Activated CD4-positive, alpha-beta T cell treated with anti-CD3 and anti-CD28 coated beads for 4 hours (primary cell): ENCODE measurements around the gene OCEL1.

Experiments used
- DNase-seq, 2 donors: peaks; one replicate each; pipeline ENCODE4 v3.0.0-alpha.2; 2020

The OCEL1 gene

DNA sequence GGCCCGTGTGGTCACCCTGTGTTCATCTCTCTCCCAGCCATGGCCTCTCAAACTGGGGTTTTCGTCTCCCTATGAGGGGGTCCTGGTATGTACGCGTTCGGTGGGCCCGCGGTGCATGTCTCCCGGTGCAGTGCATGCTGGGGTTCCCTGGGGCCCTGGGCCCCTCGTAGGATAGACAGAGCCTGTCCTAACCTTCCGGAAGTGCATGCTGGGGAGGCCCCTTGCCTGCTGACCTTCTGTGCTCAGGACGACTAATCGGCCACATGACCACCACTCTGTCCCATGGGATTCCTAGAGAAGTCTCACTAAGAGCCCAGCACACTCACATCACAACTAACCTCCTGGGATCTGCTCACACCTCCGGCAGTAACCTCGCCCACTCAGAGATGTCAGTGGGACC lies 15.7 kb upstream of the OCEL1 start:
- no peak for DNase-seq

DNA sequence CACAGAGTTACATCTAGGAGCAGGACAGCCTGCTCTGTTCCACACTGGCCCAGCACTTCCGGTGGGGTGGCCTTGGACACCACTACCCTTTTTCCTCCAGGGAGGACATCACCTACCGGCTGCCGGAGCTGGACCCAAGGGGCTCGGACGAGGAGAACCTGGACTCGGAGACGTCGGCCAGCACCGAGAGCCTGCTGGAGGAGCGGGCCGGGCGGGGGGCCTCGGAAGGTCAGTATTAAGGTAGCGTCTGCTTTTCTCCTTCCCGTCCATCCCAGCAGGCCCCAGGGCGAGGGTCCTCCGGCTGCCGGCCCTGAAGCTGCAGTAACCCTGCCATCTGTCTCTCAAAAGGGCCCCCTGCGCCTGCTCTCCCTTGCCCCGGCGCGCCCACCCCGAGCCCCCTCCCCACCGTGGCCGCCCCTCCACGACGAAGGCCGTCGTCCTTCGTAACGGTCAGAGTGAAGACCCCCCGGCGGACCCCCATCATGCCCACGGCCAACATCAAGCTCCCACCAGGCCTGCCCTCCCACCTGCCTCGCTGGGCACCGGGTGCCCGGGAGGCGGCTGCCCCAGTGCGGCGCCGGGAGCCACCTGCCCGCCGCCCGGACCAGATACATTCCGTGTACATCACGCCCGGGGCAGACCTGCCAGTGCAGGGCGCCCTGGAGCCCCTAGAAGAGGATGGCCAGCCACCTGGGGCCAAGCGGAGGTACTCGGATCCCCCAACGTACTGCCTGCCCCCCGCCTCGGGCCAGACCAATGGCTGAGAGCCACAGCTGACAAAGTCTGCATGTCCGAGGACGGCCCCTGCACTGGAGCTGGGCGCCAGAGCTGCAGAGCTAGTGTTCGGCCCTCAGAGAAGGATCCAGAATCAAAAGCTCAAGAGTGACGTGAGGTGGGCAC lies 14.2 kb upstream of the OCEL1 start:
- no peak for DNase-seq

GRCh38 chr19:17213334-17213733 lies 12.7 kb upstream of the OCEL1 start:
- DNase-seq = no peak

DNA sequence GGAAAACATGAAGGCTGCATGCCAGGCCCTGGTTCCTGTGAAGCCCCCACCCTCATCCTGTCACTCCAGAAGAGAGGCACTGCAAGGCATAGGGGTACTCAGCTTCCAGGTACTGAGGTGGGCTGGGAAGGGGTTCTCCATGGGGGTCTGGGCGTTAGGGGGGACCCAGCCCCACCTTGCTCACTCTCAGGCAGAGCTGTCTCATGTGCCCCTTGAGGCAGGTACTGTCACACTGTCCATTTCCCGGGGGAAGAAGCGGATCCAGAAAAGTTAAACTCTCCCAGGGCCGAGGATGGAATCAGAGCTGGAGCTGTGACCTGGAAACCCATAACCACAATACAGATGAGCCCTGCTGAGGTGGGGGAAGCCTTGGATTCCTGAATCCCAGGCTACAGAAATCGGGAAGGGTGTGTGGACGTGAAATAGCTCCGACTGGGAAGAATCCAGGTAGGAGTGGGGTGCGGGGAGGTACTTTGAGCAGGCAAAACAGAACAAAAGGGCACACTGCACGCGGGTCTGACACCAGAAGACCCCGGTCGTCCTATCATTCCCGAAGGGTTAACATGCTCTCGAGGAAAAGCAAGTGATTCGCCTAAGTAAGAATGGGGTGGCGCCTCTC lies 11.4 kb upstream of the OCEL1 start:
- no peak for DNase-seq

GRCh38 chr19:17215127-17215971 lies 10.7 kb upstream of the OCEL1 start, which contains the start of gene USE1:
USE1 (plus strand) TSS chr19:17215357; CDS start chr19:17215406, 49 bp downstream.
- peak; percentile 82 to 86 for DNase-seq

DNA sequence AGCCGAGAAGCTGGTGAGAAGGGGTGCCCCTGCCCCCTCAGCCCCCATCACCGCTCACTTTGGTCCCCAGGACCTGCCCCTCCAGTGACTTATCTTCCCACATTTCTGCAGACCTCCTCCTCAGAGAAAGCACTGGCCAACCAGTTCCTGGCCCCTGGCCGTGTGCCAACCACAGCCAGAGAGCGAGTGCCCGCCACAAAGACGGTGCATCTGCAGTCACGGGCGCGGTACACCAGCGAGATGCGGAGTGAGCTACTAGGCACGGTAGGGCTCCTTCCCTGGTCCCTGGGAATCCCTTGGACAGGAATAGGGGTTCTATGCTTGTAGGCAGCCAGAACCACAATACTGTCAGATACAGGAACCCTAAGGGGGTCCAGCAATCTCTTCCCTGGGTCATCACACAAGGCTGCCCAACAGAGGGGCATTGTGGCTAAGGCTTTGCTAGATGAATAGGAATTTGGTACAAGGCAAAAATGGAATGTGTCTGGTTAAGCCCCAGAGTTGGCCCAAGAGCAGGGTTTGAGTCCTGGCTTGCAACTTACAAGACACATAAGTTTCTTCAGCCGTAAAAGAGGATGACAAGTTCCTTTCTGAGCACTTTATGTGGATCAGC lies 9.9 kb upstream of the OCEL1 start:
- no peak for DNase-seq

DNA sequence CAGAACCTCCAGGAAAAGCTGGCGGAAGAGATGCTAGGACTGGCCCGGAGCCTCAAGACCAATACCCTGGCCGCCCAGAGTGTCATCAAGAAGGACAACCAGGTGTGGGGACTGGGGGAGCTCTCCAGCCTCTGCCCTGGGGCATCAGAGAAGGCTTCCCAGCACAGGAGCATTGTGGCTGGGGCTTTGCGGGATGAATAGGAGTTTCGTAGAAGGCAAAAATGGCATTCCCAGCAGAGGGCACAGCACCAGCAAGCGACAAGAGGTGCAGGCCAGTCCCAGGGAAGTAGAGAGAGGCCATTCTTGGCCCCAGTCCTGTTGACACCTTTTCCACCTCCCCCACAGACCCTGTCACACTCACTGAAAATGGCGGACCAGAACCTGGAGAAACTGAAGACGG lies 6.7 kb upstream of the OCEL1 start:
- DNase-seq = no peak

GRCh38 chr19:17220207-17220758 lies 5.7 kb upstream of the OCEL1 start:
- DNase-seq = peak; percentile 29 to 42

GRCh38 chr19:17225053-17225452 lies 973 bp upstream of the OCEL1 start:
- DNase-seq = no peak

- DNase-seq = no peak
These were observed 1.9 kb downstream of the OCEL1 start for GRCh38 chr19:17227798-17228367.

GRCh38 chr19:17229890-17230289 lies 3.9 kb downstream of the OCEL1 start:
- DNase-seq = no peak

DNA sequence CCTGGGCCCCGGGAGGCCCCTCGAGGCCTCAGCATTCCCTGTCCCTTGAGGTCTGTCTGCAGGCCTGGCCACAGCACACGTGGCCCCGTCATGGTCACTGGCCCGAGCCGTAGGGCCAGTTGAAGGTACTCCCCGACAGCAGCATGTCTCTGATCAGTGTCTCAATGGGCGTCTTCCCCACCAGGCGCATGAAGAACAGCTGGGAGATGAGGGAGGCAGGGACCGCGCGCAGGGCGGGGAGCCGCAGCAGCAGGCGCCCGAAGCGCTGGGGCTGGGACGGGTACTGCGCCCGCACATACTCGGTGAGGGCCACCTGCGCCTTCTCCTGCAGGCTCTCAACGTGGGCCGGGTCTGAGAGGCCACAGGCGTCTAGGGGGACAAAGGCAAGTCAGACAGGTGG lies 6.2 kb downstream of the OCEL1 start:
- DNase-seq = no peak

DNA sequence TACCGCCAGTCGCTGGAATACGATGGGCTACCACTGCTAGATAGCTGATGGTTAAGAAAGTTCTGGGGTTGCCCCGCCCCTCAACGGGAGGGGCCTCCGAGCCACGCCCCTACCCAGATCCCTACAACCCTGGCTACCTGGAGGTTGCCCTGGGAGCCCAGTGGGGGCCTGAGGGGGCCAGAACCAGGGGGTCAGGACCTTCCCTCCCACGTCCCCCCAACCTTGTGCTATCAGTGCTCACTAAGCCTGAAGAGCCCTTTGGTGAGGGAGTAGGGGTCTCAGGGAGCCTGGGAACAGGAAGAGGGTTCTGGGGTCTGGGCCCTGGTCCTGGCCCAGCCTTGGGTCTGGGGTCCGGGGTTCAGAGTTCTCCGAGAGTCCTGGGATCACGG lies 8.9 kb downstream of the OCEL1 start:
- DNase-seq = peak; percentile 60 to 66

DNA sequence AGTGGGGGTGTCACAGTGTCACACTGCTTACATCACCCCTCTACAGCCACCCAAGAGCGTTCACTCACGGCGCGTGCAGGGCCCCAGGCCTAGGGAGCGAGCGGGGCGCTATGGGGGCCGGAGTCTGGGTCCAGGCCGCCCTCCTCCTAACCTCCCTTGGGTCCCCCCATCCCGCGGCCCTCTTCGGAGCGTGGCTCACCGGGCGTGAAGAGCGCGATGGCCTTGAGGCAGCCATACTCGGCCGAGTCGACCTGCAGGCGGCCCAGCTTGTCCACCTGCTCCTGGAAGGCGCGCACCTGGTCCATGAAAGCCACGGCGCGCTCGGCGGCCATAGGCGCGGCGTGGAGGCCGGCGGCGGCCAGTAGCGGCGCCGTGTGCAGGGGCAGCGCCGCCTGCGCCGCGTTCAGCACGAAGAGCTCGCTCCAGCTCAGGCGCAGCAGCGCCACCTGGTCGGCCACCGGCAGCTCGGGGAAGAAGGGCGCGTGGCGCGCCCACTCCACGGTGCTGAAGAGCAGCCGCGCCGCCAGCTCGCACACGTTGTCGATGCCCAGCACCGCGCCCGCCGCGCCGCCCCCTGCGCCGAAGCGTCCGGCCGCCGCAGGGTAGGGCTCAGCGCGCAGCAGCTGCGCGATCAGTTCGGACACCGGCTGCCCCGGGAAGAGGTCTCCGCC lies 9.4 kb downstream of the OCEL1 start:
- DNase-seq = peak; percentile 74 to 77

DNA sequence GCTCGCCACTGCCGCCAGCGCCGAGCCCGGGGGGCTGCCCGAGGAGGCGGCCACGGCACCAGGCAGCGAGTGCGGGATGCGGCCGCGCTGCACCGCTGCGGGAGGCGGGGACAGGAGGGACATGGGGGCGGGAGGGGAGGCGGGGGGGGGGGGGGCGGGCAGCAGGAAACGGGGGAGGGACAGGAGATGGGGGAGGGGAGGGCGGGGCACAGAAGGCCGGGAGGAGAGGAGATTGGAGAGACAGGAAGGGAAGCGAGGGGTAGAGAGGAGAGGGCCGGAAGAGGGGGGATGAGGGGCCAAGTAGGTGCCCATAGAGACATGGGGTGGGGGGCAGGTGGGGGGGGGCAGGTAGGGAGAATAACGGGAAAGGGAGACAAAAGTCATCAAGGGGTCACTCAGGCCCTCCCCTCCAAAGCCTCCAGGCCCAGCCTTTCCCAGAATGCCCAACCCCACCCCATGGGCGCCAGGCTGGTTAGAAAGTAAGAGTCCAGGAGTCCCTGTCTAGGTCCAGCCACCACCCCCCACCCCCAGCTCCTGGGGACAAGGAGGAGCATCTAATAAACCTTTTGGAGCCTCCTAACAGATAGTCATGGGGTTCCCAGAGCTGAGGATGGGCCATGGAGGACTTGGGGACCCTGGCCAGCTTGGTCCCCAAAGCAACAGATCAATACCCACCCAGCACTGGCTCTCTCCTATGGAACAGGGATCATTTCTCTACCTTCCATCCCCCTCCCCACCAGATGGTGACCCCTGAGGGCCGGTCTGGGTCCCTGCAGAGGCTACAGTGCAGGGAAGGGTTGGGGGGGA lies 10.1 kb downstream of the OCEL1 start:
- peak; percentile 22 to 49 for DNase-seq

GRCh38 chr19:17236811-17237543 lies 11.0 kb downstream of the OCEL1 start:
- DNase-seq = no peak

DNA sequence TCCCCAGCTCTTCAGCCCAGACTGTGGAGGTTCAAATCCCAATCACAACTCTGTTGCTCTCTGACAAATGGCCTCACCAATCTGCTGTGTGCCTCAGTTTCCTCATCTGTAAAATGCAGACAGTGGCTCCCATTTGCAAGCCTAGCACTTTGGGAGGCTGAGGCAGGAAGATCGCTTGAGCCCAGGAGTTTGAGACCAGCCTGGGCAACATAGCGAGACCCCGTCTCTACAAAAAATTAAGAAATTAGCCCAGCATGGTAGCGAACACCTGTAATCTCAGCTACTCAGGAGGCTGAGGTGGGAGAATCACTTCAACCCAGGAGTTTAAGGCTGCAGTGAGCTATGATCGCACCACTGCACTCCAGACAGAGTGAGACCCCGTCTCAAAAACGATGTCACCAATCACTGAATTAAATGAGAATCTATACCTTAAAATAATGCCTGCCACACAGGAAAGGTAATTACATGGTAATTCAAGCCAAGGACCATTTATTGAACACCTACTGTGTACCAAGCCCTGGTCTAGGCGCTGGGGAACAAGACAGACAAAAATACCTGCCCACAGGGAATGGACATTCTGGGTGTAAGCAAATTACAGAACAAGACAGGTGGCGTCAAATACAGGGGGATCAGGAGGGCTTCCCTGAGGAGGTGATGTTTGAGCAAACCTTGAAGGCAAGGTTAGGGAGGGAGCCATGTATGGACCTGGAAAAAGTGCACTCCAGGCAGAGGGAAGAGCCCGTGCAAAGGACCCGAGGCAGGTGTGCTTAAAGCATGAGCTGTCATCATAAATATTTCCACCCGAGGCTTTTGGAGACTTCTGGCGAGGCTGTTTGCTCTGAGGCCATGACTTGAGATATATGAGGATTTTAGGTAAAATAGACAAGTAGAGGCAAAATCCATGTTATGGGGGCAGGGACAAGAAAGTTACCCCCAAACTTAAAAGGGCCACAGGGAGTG lies 12.0 kb downstream of the OCEL1 start:
- DNase-seq = no peak

- no peak for DNase-seq
These were observed 14.2 kb downstream of the OCEL1 start for GRCh38 chr19:17240062-17240752.
